IMR-90 (cell line): ENCODE results near the gene TAB2. TPM values are rescaled to one million over a fixed set of nuclear protein-coding genes. Genes with fewer than 3 reads are reported as not detected.

ENCODE experiments used
- ATAC-seq: fragments of 200-7000 bp; cut with Tn5 transposase; 2 replicates; pipeline ENCODE4 v1.9.1; 2020; ENCODE audit warnings: low read depth, mild to moderate bottlenecking, moderate library complexity
- BruUV-seq: library from RNA; stranded (reverse); fragments of 400-500 nt; replicated peaks from 2 replicates; lab custom pipeline; 2021; lab: Mats Ljungman, UMichigan
- CTCF ChIA-PET: fragments of 300-600 bp; formaldehyde crosslinking; extraction: SDS; loops from one replicate; lab custom pipeline; 2021; ENCODE audit warnings: antibody characterized with exemption; lab: Yijun Ruan, JAX
- POLR2A ChIA-PET: fragments of 300-600 bp; sonication (Branson Sonifier 250); formaldehyde crosslinking; loops from one replicate; lab custom pipeline; 2022; ENCODE audit warnings: antibody characterized with exemption; ENCODE audit not compliant: unreplicated experiment; lab: Charles Lee
- DNase-seq: peaks from one replicate; pipeline ENCODE4 v3.0.0; 2013
- H2AFZ ChIP-seq: replicated peaks from 2 replicates; pipeline ENCODE3; 2013; ENCODE audit warnings: low read length, mild to moderate bottlenecking; ENCODE audit not compliant: poor library complexity
- H2AK5ac ChIP-seq: 2 replicates; pipeline ENCODE4 v1.6.1; 2013; ENCODE audit warnings: low read depth, low read length, inconsistent platforms
- H2AK9ac ChIP-seq: replicated peaks from 2 replicates; pipeline ENCODE3; 2013; ENCODE audit warnings: mild to moderate bottlenecking, low read depth, low read length, moderate library complexity; ENCODE audit not compliant: poor library complexity
- H2BK120ac ChIP-seq: 2 replicates; pipeline ENCODE4 v1.6.1; 2013; ENCODE audit warnings: low read depth, low read length, inconsistent platforms
- H2BK15ac ChIP-seq: 3 replicates; pipeline ENCODE4 v1.6.1; 2013; ENCODE audit warnings: low read depth, low read length, inconsistent platforms
- H2BK20ac ChIP-seq: 2 replicates; pipeline ENCODE4 v1.6.1; 2013; ENCODE audit warnings: low read depth, mild to moderate bottlenecking, inconsistent platforms, low read length, moderate library complexity
- H2BK5ac ChIP-seq: 2 replicates; pipeline ENCODE4 v1.6.1; 2013; ENCODE audit warnings: mild to moderate bottlenecking, low read depth, low read length, inconsistent platforms; ENCODE audit not compliant: poor library complexity, severe bottlenecking
- H3K14ac ChIP-seq: replicated peaks from 2 replicates; pipeline ENCODE4 v1.6.1; 2013; ENCODE audit warnings: low read depth, low read length, inconsistent platforms
- H3K18ac ChIP-seq: 2 replicates; pipeline ENCODE4 v1.6.1; 2013; ENCODE audit warnings: low read depth, low read length, control low read depth
- H3K23ac ChIP-seq: 2 replicates; pipeline ENCODE4 v1.6.1; 2013; ENCODE audit warnings: low read depth, low read length, inconsistent platforms
- H3K27ac ChIP-seq: 2 replicates; pipeline ENCODE4 v1.5.1; 2013; ENCODE audit warnings: mild to moderate bottlenecking, control low read depth, low read length; ENCODE audit not compliant: insufficient read depth
- H3K27me3 ChIP-seq: 2 replicates; pipeline ENCODE4 v1.6.1; 2013; ENCODE audit warnings: low read length; ENCODE audit not compliant: control insufficient read depth, insufficient read depth
- H3K36me3 ChIP-seq: 2 replicates; pipeline ENCODE4 v1.6.1; 2013; ENCODE audit warnings: low read length, mixed read lengths; ENCODE audit not compliant: control insufficient read depth, insufficient read depth
- H3K4ac ChIP-seq: 2 replicates; pipeline ENCODE4 v1.6.1; 2013; ENCODE audit warnings: low read depth, low read length, inconsistent platforms
- H3K4me1 ChIP-seq: 2 replicates; pipeline ENCODE4 v1.6.1; 2013; ENCODE audit warnings: low read length, mixed read lengths; ENCODE audit not compliant: control insufficient read depth, insufficient read depth
- H3K4me2 ChIP-seq: 2 replicates; pipeline ENCODE4 v1.6.1; 2013; ENCODE audit warnings: low read depth, mild to moderate bottlenecking, control low read depth, low read length, moderate library complexity
- H3K4me3 ChIP-seq: 2 replicates; pipeline ENCODE4 v1.5.1; 2013; ENCODE audit warnings: low read depth, mild to moderate bottlenecking, control low read depth, low read length, moderate library complexity; ENCODE audit not compliant: insufficient read depth
- H3K56ac ChIP-seq: 2 replicates; pipeline ENCODE4 v1.6.1; 2013; ENCODE audit warnings: low read length, inconsistent platforms; ENCODE audit not compliant: insufficient read depth; ENCODE audit errors: extremely low read depth
- H3K79me1 ChIP-seq, 2 experiments: 2 replicates each; pipeline ENCODE4 v1.6.1; 2013; ENCODE audit warnings: low read length in 2 of 2, inconsistent platforms in 1 of 2, low read depth in 1 of 2
- H3K9ac ChIP-seq: 2 replicates; pipeline ENCODE4 v1.6.1; 2013; ENCODE audit warnings: low read depth, low read length, control low read depth
- H3K9me1 ChIP-seq: 2 replicates; pipeline ENCODE4 v1.6.1; 2013; ENCODE audit warnings: low read length, inconsistent platforms; ENCODE audit not compliant: insufficient read depth
- H3K9me3 ChIP-seq: 2 replicates; pipeline ENCODE4 v1.6.1; 2013; ENCODE audit warnings: low read length; ENCODE audit not compliant: control insufficient read depth, insufficient read depth
- H4K20me1 ChIP-seq: 2 replicates; pipeline ENCODE4 v1.6.1; 2013; ENCODE audit warnings: low read length, inconsistent platforms; ENCODE audit not compliant: insufficient read depth
- H4K5ac ChIP-seq: 2 replicates; pipeline ENCODE4 v1.6.1; 2013; ENCODE audit warnings: mild to moderate bottlenecking, low read depth, low read length, control low read depth
- H4K8ac ChIP-seq, 2 experiments: 2 replicates each; pipeline ENCODE4 v1.6.1; 2013; ENCODE audit warnings: low read depth in 2 of 2, low read length in 2 of 2, control low read depth in 1 of 2, inconsistent platforms in 1 of 2
- H4K91ac ChIP-seq: 2 replicates; pipeline ENCODE4 v1.6.1; 2013; ENCODE audit warnings: low read depth, low read length, inconsistent platforms; ENCODE audit not compliant: insufficient read depth
- BHLHE40 ChIP-seq: fragments of 150-350 bp; IDR thresholded peaks from 2 replicates; pipeline ENCODE4 v1.6.1; 2016; ENCODE audit warnings: mild to moderate bottlenecking, low read depth, low read length
- CHD1 ChIP-seq: IDR thresholded peaks from 2 replicates; pipeline ENCODE4 v1.6.1; 2012; ENCODE audit warnings: low read depth, low read length, improper control_type of control experiment
- CTCF ChIP-seq: conservative IDR thresholded peaks from 2 replicates; pipeline ENCODE4 v1.5.1; 2012; ENCODE audit warnings: mild to moderate bottlenecking, low read depth, low read length, improper control_type of control experiment
- ELK1 ChIP-seq: fragments of 150-350 bp; IDR thresholded peaks from 2 replicates; pipeline ENCODE4 v1.6.1; 2016; ENCODE audit warnings: low read depth, mild to moderate bottlenecking, low read length, moderate library complexity, borderline replicate concordance
- FOS ChIP-seq: fragments of 150-350 bp; IDR thresholded peaks from 2 replicates; pipeline ENCODE4 v1.6.1; 2016; ENCODE audit warnings: low read depth, low read length
- MAFK ChIP-seq: IDR thresholded peaks from 2 replicates; pipeline ENCODE4 v1.6.1; 2012; ENCODE audit warnings: low read depth, low read length, improper control_type of control experiment
- MAZ ChIP-seq: IDR thresholded peaks from 2 replicates; pipeline ENCODE4 v1.6.1; 2012; ENCODE audit warnings: low read depth, mild to moderate bottlenecking, low read length, improper control_type of control experiment, moderate library complexity, borderline replicate concordance
- RAD21 ChIP-seq: IDR thresholded peaks from 2 replicates; pipeline ENCODE4 v1.6.1; 2012; ENCODE audit warnings: low read length, improper control_type of control experiment
- RCOR1 ChIP-seq: IDR thresholded peaks from 2 replicates; pipeline ENCODE4 v1.6.1; 2012; ENCODE audit warnings: mild to moderate bottlenecking, low read length, improper control_type of control experiment; ENCODE audit not compliant: insufficient replicate concordance
- WGBS, 2 experiments: methylation state at CpG; one replicate each; pipeline versions ENCODE4 v1.1.5 to v1.1.7; 2013; ENCODE audit warnings: missing lambda C conversion rate in 2 of 2; ENCODE audit not compliant: insufficient read length in 1 of 2; ENCODE audit errors: extremely low coverage in 2 of 2; 5-methylcytosine and 5-hydroxymethylcytosine counted together
- dilution Hi-C: fragments of 300-500 bp; cut with HindIII; formaldehyde crosslinking; loops from one replicate; pipeline ENCODE4 v1.14.3; 2018; ENCODE audit warnings: low sequenced_read_pairs; ENCODE audit not compliant: unreplicated experiment
- in situ Hi-C: fragments of 300-500 bp; cut with MboI; formaldehyde crosslinking; loops from 3 replicates; pipeline ENCODE4 v1.14.3; 2019; ENCODE audit warnings: low sequenced_read_pairs, inconsistent platforms, mixed read lengths
- intact Hi-C: fragments of 100-400 bp; cut with micrococcal nuclease; formaldehyde crosslinking; loops from 2 replicates; pipeline ENCODE4 v1.10.0; 2022
- polyA plus RNA-seq, 3 experiments: library from polyadenylated mRNA; depleted of rRNA; stranded (reverse); fragments of >200 nt; gene quantifications; 2 replicates each; pipeline ENCODE4 v1.2.3, GENCODE V29; 2012; ENCODE audit warnings: low replicate concordance in 1 of 3
- total RNA-seq: library from RNA; depleted of rRNA; stranded (reverse); fragments of >200 nt; gene quantifications from 2 replicates; pipeline ENCODE4 v1.2.3, GENCODE V29; 2012
- TF ChIP-seq, protein P1 (sequence below): fragments of 150-350 bp; IDR thresholded peaks from 2 replicates; pipeline ENCODE4 v1.6.1; 2017; ENCODE audit warnings: mild to moderate bottlenecking, antibody characterized with exemption, low read length, low read depth

The TAB2 gene
- total and polyA plus RNA-seq, 2 of the 4 experiments (the other 2 are of a cell fraction): 20.8 to 25.3 TPM

- Histone ChIP-seq H4K8ac (no peak overlapping the region), H3K36me3 (no peaks in the 10 kb centered on the region), H4K20me1 (no peaks in the 10 kb centered on the region), H3K14ac (no peak overlapping the region), H3K27me3 (peaks cover 2% of the 10 kb centered on the region), H3K18ac (no peak overlapping the region), H2AK5ac (no peak overlapping the region), H3K4me1 (peaks cover 6% of the 10 kb centered on the region; the same call in 1 of the 2 replicates), H3K4ac (no peak overlapping the region), H3K4me2 (no peak overlapping the region), H2BK20ac (no peak overlapping the region), H4K91ac (no peak overlapping the region), H3K56ac (no peak overlapping the region), H2AFZ (no peak overlapping the region), H3K4me3 (no peak overlapping the region), H2AK9ac (no peak overlapping the region), H3K27ac (no peak overlapping the region), H3K9ac (no peak overlapping the region), H2BK5ac (no peak overlapping the region), H3K79me1 (no peaks in the 10 kb centered on the region), H2BK15ac (no peak overlapping the region), H3K23ac (no peak overlapping the region), H2BK120ac (no peak overlapping the region), H4K5ac (no peak overlapping the region), H3K9me1 (no peaks in the 10 kb centered on the region), H3K9me3 (no peaks in the 10 kb centered on the region)
- BruUV-seq: no TSS peak
- ChIA-PET CTCF (no interaction called here), POLR2A (no interaction called here)
- no peak for TF ChIP-seq CTCF
- TF ChIP-seq, protein P1, sequence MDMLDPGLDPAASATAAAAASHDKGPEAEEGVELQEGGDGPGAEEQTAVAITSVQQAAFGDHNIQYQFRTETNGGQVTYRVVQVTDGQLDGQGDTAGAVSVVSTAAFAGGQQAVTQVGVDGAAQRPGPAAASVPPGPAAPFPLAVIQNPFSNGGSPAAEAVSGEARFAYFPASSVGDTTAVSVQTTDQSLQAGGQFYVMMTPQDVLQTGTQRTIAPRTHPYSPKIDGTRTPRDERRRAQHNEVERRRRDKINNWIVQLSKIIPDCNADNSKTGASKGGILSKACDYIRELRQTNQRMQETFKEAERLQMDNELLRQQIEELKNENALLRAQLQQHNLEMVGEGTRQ: no peak
- TF ChIP-seq ELK1: no peak
- TF ChIP-seq BHLHE40: no peak
- TF ChIP-seq RCOR1: no peak
- no peak for TF ChIP-seq MAFK
- TF ChIP-seq RAD21: no peak
- TF ChIP-seq CHD1: no peak
- TF ChIP-seq MAZ: no peak
- TF ChIP-seq FOS: no peak
- ATAC-seq: no peak
- dilution Hi-C loops: no loop called here
- in situ Hi-C loops: no loop called here
- no peak for DNase-seq
- WGBS, 2 experiments: 96% methylated on average over 9 of the region's 12 CpGs; no CpG with 5 or more reads in 1 of the 2 experiments
- intact Hi-C loops: loop anchor here (10.0 kb wide), 1 partner anchor 862 kb away; no protein-coding TSS in a partner anchor
Measured at GRCh38 chr6:149436647-149437046, 119.1 kb downstream of the TAB2 start.
